H54 (cell line): ENCODE measurements around the gene PAK2.

Experiments
- DNase-seq: peaks from one replicate; pipeline ENCODE4 v3.0.0; 2011; ENCODE audit warnings: low spot score, mixed read lengths; ENCODE audit not compliant: insufficient read length
- FAIRE-seq: peaks from 3 replicates; lab custom pipeline; 2011; peaks lifted over from hg19 to GRCh38; lab: Jason Lieb, UNC
- POLR2A ChIP-seq: IDR thresholded peaks from 2 replicates; pipeline ENCODE4 v1.6.1; 2011; ENCODE audit warnings: low read depth, mild to moderate bottlenecking, low read length

Gene PAK2

DNA sequence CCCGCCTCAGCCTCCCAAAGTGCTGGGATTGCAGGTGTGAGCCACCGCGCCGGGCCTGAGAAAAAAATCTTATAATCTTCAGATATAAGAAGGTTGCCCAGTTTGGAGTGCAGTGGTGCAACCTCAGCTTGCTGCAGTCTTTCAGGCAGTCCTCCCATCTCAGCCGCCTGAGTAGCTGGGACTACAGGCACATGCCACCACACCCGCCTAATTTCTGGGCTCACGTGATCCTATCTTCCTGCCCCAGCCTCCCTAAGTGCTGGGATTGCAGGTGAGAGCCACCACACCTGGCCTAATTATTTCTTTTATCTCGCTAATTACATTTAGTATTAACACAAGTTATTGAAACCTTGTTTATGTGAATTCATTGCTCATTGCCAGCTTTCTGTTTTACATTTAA, 13.5 kb downstream of the PAK2 start:
- DNase-seq: no peak
- FAIRE-seq: no peak
- no peak for TF ChIP-seq POLR2A

- DNase-seq: no peak
- no peak for TF ChIP-seq POLR2A
- FAIRE-seq: no peak
Observed at GRCh38 chr3:196754091-196754981, 14.7 kb downstream of the PAK2 start.

DNA sequence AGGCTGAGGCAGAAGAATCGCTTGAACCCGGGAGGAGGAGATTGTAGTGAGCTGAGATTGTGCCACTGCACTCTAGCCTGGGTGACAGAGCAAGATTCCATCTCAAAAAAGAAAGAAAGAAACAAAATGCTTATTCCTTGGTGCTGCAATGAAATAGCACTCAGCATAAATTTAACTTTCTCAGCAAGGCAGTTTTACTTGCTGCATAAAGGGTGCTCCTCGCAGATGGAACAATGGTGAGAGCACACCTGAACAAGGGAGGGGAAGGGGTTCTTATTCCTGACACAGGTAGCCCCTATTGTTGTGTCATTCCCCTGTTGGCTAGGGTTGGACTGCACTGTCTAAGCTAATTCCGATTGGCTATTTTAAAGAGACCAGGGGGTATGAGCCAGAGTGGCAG, 17.1 kb downstream of the PAK2 start:
- no peak for TF ChIP-seq POLR2A
- DNase-seq: no peak
- FAIRE-seq: no peak

- DNase-seq: peak; percentile 63
- no peak for TF ChIP-seq POLR2A
- FAIRE-seq: peak; percentile 95
Observed at GRCh38 chr3:196757876-196758739, 18.5 kb downstream of the PAK2 start.

- no peak for FAIRE-seq
- TF ChIP-seq POLR2A: no peak
- DNase-seq: no peak
Observed at GRCh38 chr3:196763179-196763578, 23.5 kb downstream of the PAK2 start.

GRCh38 chr3:196765454-196765853, 25.8 kb downstream of the PAK2 start:
- DNase-seq (no peak), FAIRE-seq (no peak)
- TF ChIP-seq POLR2A: no peak

DNA sequence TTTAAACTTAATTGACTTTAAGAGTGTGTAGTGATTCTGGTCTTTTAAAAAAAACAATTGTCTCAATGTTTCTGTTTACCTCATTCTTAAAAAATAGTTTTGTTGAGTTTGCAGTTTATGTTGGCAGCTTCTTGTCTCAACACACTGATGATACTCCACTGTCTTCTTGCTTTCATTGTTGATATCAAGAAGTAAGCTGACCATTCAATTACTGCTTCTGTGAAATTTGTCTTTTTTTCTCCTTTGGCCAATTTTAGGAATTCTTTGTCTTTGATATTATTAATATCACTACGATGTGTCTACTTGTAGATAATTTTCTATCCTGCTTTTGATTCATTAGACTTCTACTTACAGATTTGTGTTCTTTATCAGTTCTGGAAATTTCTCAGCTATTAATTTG, 31.4 kb downstream of the PAK2 start:
- FAIRE-seq (no peak), DNase-seq (no peak)
- no peak for TF ChIP-seq POLR2A

DNA sequence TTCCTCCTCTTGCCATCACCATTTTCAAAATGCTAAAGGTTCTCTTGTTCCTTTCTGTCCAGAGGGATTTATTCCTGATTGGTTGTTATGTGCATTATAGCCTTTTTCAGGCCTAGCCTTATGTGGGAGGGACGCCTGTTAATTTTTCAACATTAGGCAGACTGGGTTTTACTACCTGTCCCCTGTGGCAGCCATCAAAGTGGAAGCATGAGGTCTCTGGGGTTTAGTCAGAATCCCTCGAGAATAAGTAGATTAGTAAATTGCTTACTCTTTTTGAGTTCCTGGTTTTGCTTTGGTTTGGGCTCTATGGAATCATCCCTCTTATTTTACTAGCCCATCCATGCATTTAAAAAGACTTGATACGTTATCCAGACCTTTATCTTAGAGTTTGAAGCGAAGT, 32.4 kb downstream of the PAK2 start:
- no peak for FAIRE-seq
- no peak for TF ChIP-seq POLR2A
- DNase-seq: no peak

DNA sequence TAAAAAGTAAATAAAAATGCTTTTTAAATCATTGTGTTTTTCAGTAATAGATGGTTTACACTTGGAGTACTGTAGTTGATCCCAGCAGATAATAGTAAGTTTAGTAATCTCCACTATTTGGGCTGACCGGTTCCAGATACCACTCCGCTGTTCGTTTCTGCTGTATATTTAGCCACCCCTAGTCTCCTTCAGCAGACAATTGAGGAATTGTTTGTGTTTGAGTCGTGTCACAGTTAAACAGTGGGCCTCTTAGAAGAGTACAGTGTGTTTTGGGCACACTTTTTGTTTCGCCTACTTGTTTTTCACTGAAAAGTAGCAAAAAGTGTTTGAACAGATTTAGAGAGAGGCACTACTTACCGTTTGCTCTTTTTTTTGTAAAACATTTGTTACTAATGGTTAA, 33.2 kb downstream of the PAK2 start:
- TF ChIP-seq POLR2A: no peak
- DNase-seq (no peak), FAIRE-seq (no peak)

DNA sequence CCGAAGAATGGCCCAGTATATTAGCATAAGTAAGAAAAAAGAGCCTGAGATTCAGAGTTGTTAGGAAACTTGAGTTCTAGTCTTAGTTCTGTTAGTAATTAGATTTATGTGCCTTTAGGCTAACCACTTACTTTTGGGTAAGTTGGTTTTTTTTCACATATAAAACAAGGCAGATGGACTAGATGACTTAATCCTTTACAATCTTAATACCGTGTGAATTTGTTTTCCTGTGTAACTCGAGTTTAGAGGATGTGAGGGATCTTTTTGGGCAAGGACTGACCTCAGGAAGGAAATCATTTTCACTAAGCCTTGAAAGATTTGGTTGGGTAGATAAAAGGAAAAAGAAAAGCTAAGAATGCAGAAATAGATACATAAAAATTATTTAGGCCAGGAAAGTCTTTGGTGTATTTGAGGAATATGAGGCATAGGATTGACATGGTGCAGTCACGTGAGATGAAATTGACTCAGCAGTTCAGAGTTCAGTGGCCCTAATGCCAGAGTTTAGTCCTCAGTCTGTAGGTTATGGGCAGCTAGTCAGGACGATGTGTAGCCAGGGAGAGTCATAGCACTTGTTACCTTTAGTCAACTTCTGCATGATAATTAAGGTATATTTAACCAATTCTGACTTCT, 34.6 kb downstream of the PAK2 start:
- no peak for TF ChIP-seq POLR2A
- FAIRE-seq (peak; percentile 27), DNase-seq (no peak)

GRCh38 chr3:196774848-196775422, 35.3 kb downstream of the PAK2 start:
- DNase-seq (no peak), FAIRE-seq (no peak)
- TF ChIP-seq POLR2A: no peak

DNA sequence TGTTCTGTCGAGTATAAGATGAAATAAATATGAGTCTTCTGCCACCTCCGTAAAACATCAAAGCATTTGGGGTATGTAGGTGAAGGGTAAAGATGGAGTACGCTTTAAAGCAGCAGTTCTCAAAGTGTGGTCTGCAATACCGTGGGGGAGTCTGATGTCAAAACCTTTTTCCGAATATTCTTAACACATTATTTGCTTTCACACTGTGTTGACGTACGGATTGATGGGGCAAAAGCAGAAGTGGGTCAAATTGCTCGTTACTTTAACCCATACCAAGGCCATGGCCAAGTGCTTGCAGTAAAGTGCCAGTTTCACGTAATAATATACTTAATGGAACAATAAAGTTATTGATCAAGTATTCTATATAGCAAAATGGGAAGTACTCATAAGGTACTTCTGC, 36.3 kb downstream of the PAK2 start:
- TF ChIP-seq POLR2A: no peak
- FAIRE-seq: no peak
- DNase-seq: no peak

GRCh38 chr3:196777836-196778235, 38.2 kb downstream of the PAK2 start:
- no peak for DNase-seq
- FAIRE-seq: no peak
- TF ChIP-seq POLR2A: no peak

- no peak for TF ChIP-seq POLR2A
- FAIRE-seq (peak; percentile 92), DNase-seq (no peak)
Observed at GRCh38 chr3:196778755-196779154, 39.1 kb downstream of the PAK2 start.

- no peak for FAIRE-seq
- no peak for TF ChIP-seq POLR2A
- DNase-seq: no peak
Observed at GRCh38 chr3:196782511-196782910, 42.9 kb downstream of the PAK2 start.
